Endodermal cell (in vitro differentiated cells): ENCODE data around the gene STARD13. TPM values are rescaled to one million over a fixed set of nuclear protein-coding genes. Genes with fewer than 3 reads are reported as not detected.

Experiments
- DNase-seq: peaks from one replicate; pipeline ENCODE4 v3.0.0-alpha.2; 2017
- H3K27ac ChIP-seq: 2 replicates; pipeline ENCODE4 v1.5.1; 2013; ENCODE audit warnings: mild to moderate bottlenecking, low read depth, low read length, moderate library complexity
- H3K27me3 ChIP-seq: 2 replicates; pipeline ENCODE4 v1.6.1; 2013; ENCODE audit warnings: mild to moderate bottlenecking, low read length, moderate library complexity; ENCODE audit not compliant: insufficient read depth, control insufficient read depth, poor library complexity, severe bottlenecking
- H3K36me3 ChIP-seq: 2 replicates; pipeline ENCODE4 v1.7.0; 2013; ENCODE audit warnings: mild to moderate bottlenecking, low read length, moderate library complexity; ENCODE audit not compliant: control insufficient read depth, insufficient read depth
- H3K4me1 ChIP-seq: one replicate; pipeline ENCODE4 v1.7.0; 2013; ENCODE audit warnings: low read length; ENCODE audit not compliant: control insufficient read depth, insufficient read depth
- H3K4me3 ChIP-seq: 2 replicates; pipeline ENCODE4 v1.5.1; 2013; ENCODE audit warnings: mild to moderate bottlenecking, low read length, moderate library complexity
- H3K9ac ChIP-seq: 2 replicates; pipeline ENCODE4 v1.6.1; 2013; ENCODE audit warnings: mild to moderate bottlenecking, low read length, moderate library complexity; ENCODE audit not compliant: poor library complexity, severe bottlenecking; ENCODE audit errors: extremely low read depth
- H3K9me3 ChIP-seq: 2 replicates; pipeline ENCODE4 v1.6.1; 2013; ENCODE audit warnings: mild to moderate bottlenecking, low read length, moderate library complexity; ENCODE audit not compliant: control insufficient read depth
- H3K27ac Mint-ChIP-seq: 2 replicates; pipeline ENCODE4 v1.8.0; 2020; ENCODE audit warnings: mixed read lengths
- H3K27me3 Mint-ChIP-seq: 2 replicates; pipeline ENCODE4 v1.8.0; 2021; ENCODE audit warnings: mild to moderate bottlenecking, mixed read lengths; ENCODE audit not compliant: insufficient read depth
- H3K36me3 Mint-ChIP-seq: 2 replicates; pipeline ENCODE4 v1.8.0; 2020; ENCODE audit warnings: low read depth, mixed read lengths
- H3K4me1 Mint-ChIP-seq: 2 replicates; pipeline ENCODE4 v1.8.0; 2020; ENCODE audit warnings: mixed read lengths
- H3K4me3 Mint-ChIP-seq: 2 replicates; pipeline ENCODE4 v1.8.0; 2020; ENCODE audit warnings: mild to moderate bottlenecking, moderate library complexity, mixed read lengths
- H3K9me3 Mint-ChIP-seq: 2 replicates; pipeline ENCODE4 v1.8.0; 2020; ENCODE audit warnings: mild to moderate bottlenecking, mixed read lengths
- CTCF ChIP-seq: fragments of 200-600 bp; sonication (generic); conservative IDR thresholded peaks from 2 replicates; pipeline ENCODE4 v1.5.0; 2021; ENCODE audit warnings: antibody characterized with exemption, mild to moderate bottlenecking
- WGBS, 2 experiments: methylation state at CpG; one replicate each; pipeline versions ENCODE4 v1.1.5 to v1.1.7; 2013; ENCODE audit warnings: missing lambda C conversion rate in 2 of 2, mixed read lengths in 1 of 2; ENCODE audit not compliant: insufficient coverage in 1 of 2, insufficient read length in 1 of 2; 5-methylcytosine and 5-hydroxymethylcytosine counted together
- total RNA-seq, 2 donors: library from RNA; stranded (reverse); fragmentation: NEBNext Ultra II Directional in 1 of 2; extraction: Animal tissue kit (Norgen Biotek cat#: 25700) in 1 of 2; gene quantifications; 2 replicates in 1 of 2; 3 replicates in 1 of 2; pipeline ENCODE4 v1.2.1, GENCODE V29; 2021

Gene STARD13
- total RNA-seq, 2 donors from 2014 or later: 2.5 to 3.7 TPM

GRCh38 chr13:33296793-33297425 lies 11.4 kb upstream of the STARD13 start:
- no peaks in the 10 kb centered on the region for H3K4me1 Mint-ChIP-seq
- no peak overlapping the region for H3K27ac Mint-ChIP-seq
- H3K36me3 Mint-ChIP-seq: no peaks in the 10 kb centered on the region

GRCh38 chr13:33292712-33293111 lies 7.2 kb upstream of the STARD13 start:
- 96 to 100% methylated on average over 5 to 6 of the region's 6 CpGs for WGBS, 2 experiments
- H3K4me3 Mint-ChIP-seq: no peak overlapping the region
- H3K27me3 Mint-ChIP-seq: peaks cover 7% of the 10 kb centered on the region
- no peaks in the 10 kb centered on the region for H3K4me1 ChIP-seq
- TF ChIP-seq CTCF: no peak
- DNase-seq: no peak
- no peaks in the 10 kb centered on the region for H3K36me3 Mint-ChIP-seq
- H3K4me1 Mint-ChIP-seq: no peaks in the 10 kb centered on the region
- H3K9me3 ChIP-seq: no peaks in the 10 kb centered on the region
- H3K4me3 ChIP-seq: no peak overlapping the region
- no peak overlapping the region for H3K9ac ChIP-seq
- no peaks in the 10 kb centered on the region for H3K9me3 Mint-ChIP-seq
- no peaks in the 10 kb centered on the region for H3K27me3 ChIP-seq
- no peaks in the 10 kb centered on the region for H3K36me3 ChIP-seq
- no peak overlapping the region for H3K27ac ChIP-seq
- H3K27ac Mint-ChIP-seq: no peak overlapping the region

More at GRCh38 chr13:33296793-33297425, 11.4 kb upstream of the STARD13 start:
- Histone ChIP-seq H3K4me3 (no peak overlapping the region), H3K27ac (no peak overlapping the region), H3K27me3 (no peaks in the 10 kb centered on the region), H3K4me1 (no peaks in the 10 kb centered on the region), H3K9me3 (no peaks in the 10 kb centered on the region), H3K36me3 (no peaks in the 10 kb centered on the region), H3K9ac (no peak overlapping the region)
- 94 to 96% methylated on average over 4 to 7 of the region's 7 CpGs for WGBS, 2 experiments
- Mint-ChIP-seq H3K27me3 (no peaks in the 10 kb centered on the region), H3K4me3 (no peak overlapping the region), H3K9me3 (no peaks in the 10 kb centered on the region)
- no peak for DNase-seq
- TF ChIP-seq CTCF: no peak

GRCh38 chr13:33290421-33290965 lies 4.9 kb upstream of the STARD13 start:
- Histone ChIP-seq H3K36me3 (no peaks in the 10 kb centered on the region), H3K27me3 (no peaks in the 10 kb centered on the region), H3K9me3 (no peaks in the 10 kb centered on the region), H3K27ac (no peak overlapping the region), H3K9ac (no peak overlapping the region), H3K4me1 (no peaks in the 10 kb centered on the region), H3K4me3 (no peak overlapping the region)
- H3K4me1 Mint-ChIP-seq: peaks cover 6% of the 10 kb centered on the region
- no peaks in the 10 kb centered on the region for H3K9me3 Mint-ChIP-seq
- WGBS, 2 experiments: 92 to 94% methylated on average over 2 to 3 of the region's 3 CpGs
- no peak overlapping the region for H3K4me3 Mint-ChIP-seq
- no peak for TF ChIP-seq CTCF
- DNase-seq: no peak
- H3K27me3 Mint-ChIP-seq: peaks cover 9% of the 10 kb centered on the region
- no peaks in the 10 kb centered on the region for H3K36me3 Mint-ChIP-seq
- H3K27ac Mint-ChIP-seq: no peak overlapping the region
